Bronchial epithelial cell (primary cell): ENCODE results near the gene NOP10. TPM values are rescaled to one million over a fixed set of nuclear protein-coding genes. Genes with fewer than 3 reads are reported as not detected.
A peak's percentile ranks its signal among the peaks of the same experiment; 100 is the strongest.
"Not testable (repeated sequence)": the region's sequence is repeated elsewhere in the genome, so short reads cannot be mapped to it uniquely, and the experiment has no call there.

Experiments
- DNase-seq: peaks from one replicate; pipeline ENCODE4 v3.0.0-alpha.2; 2010; ENCODE audit warnings: low read depth
- FAIRE-seq: peaks from 2 replicates; lab custom pipeline; 2011; peaks lifted over from hg19 to GRCh38; lab: Jason Lieb, UNC
- H3K27me3 ChIP-seq: 2 replicates; pipeline ENCODE4 v1.5.1; 2011; ENCODE audit warnings: low read length; ENCODE audit not compliant: control insufficient read depth, insufficient read depth
- H3K36me3 ChIP-seq: 2 replicates; pipeline ENCODE4 v1.5.1; 2011; ENCODE audit warnings: low read length; ENCODE audit not compliant: control insufficient read depth, insufficient read depth
- H3K4me3 ChIP-seq: 2 replicates; pipeline ENCODE4 v1.5.1; 2011; ENCODE audit warnings: mild to moderate bottlenecking, low read depth, low read length, control low read depth
- total RNA-seq: library from RNA; depleted of rRNA; stranded (reverse); fragments of >200 nt; gene quantifications from 2 replicates; pipeline ENCODE4 v1.2.1, GENCODE V29; 2014
- TF ChIP-seq, protein P1 (sequence below): IDR thresholded peaks from 2 replicates; pipeline ENCODE4 v1.5.1; 2011; ENCODE audit warnings: mild to moderate bottlenecking, moderate library complexity, low read length, control low read depth, inconsistent platforms; ENCODE audit not compliant: insufficient read depth, severe bottlenecking

Gene NOP10
- total RNA-seq, 1 donor from 2014 or later: 187 TPM

DNA sequence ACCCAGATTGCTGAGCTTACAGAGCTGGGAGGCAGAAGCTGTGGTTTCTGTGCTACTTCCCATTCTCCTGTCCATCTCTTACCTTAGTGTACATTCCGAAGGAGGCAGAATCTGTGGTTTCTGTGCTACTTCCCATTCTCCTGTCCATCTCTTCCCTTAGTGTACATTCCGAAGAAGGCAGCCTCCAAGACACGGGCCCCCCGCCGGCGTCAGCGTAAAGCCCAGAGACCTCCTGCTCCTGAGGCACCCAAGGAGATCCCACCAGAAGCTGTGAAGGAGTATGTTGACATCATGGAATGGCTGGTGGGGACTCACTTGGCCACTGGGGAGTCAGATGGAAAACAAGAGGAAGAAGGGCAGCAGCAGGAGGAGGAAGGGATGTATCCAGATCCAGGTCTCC, 11.3 kb upstream of the NOP10 start:
- Histone ChIP-seq H3K36me3 (peaks cover 4% of the 10 kb centered on the region), H3K27me3 (no peaks in the 10 kb centered on the region), H3K4me3 (no peak overlapping the region)
- DNase-seq (no peak), FAIRE-seq (no peak)
- TF ChIP-seq, protein P1, sequence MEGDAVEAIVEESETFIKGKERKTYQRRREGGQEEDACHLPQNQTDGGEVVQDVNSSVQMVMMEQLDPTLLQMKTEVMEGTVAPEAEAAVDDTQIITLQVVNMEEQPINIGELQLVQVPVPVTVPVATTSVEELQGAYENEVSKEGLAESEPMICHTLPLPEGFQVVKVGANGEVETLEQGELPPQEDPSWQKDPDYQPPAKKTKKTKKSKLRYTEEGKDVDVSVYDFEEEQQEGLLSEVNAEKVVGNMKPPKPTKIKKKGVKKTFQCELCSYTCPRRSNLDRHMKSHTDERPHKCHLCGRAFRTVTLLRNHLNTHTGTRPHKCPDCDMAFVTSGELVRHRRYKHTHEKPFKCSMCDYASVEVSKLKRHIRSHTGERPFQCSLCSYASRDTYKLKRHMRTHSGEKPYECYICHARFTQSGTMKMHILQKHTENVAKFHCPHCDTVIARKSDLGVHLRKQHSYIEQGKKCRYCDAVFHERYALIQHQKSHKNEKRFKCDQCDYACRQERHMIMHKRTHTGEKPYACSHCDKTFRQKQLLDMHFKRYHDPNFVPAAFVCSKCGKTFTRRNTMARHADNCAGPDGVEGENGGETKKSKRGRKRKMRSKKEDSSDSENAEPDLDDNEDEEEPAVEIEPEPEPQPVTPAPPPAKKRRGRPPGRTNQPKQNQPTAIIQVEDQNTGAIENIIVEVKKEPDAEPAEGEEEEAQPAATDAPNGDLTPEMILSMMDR: no peak

DNA sequence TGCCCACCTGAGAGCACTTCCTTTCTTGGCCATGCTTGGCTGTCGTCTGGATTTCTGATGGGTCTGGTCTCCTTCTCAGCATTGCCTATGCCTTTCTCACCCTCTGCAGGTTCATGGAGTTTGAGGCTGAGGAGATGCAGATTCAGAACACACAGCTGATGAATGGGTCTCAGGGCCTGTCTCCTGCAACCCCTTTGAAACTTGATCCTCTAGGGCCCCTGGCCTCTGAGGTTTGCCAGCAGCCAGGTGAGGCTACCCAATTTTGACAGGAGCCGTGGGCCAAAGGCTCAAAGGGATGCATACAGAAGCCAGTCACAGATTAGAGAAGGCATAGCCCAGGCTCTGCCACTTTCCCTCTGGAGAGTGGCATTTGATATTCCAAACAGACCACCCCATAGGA, 10.7 kb upstream of the NOP10 start:
- DNase-seq: no peak
- Histone ChIP-seq H3K27me3 (no peaks in the 10 kb centered on the region), H3K4me3 (no peak overlapping the region), H3K36me3 (peaks cover 1% of the 10 kb centered on the region)
- TF ChIP-seq, protein P1: no peak
- no peak for FAIRE-seq

DNA sequence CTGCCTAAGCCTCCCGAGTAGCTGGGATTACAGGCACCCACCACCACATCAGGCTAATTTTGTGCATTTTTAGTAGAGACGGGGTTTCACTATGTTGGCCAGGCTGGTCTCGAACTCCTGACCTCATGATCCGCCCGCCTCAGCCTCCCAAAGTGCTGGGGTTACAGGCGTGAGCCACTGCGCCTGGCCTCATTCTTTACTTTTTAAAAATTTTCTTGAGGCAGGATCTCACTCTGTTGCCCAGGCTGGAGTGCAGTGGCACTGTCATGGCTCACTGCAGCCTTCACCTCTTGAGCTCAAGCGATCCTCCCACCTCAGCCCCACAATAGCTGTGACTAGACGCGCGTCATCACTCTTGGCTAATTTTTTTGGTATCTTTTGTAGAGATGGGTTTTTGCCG, 10.1 kb upstream of the NOP10 start:
- H3K4me3 ChIP-seq, H3K36me3 ChIP-seq, H3K27me3 ChIP-seq, DNase-seq, FAIRE-seq: not testable (repeated sequence)

DNA sequence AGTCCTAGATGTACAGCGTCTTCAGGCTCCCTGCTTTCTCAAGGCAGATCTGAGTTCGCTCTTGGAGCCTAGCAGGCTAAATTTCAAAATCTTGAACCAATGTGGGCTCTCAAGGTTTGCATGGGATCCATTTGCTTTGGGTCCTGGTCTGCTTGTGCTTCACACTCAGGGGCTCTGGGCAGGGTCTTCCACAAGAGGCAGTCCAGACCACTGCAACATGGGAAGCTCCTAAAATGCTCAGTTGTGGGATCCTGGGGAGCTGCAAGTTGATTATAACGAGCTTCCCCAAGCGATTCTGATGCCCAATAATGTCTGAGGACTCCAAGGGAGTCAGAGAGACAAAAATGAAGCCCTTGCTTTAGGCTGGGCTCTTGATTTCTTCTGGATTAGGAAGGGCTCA, 6.8 kb upstream of the NOP10 start:
- no peak overlapping the region for H3K4me3 ChIP-seq
- TF ChIP-seq, protein P1: no peak
- no peaks in the 10 kb centered on the region for H3K27me3 ChIP-seq
- DNase-seq (no peak), FAIRE-seq (no peak)
- no peaks in the 10 kb centered on the region for H3K36me3 ChIP-seq

DNA sequence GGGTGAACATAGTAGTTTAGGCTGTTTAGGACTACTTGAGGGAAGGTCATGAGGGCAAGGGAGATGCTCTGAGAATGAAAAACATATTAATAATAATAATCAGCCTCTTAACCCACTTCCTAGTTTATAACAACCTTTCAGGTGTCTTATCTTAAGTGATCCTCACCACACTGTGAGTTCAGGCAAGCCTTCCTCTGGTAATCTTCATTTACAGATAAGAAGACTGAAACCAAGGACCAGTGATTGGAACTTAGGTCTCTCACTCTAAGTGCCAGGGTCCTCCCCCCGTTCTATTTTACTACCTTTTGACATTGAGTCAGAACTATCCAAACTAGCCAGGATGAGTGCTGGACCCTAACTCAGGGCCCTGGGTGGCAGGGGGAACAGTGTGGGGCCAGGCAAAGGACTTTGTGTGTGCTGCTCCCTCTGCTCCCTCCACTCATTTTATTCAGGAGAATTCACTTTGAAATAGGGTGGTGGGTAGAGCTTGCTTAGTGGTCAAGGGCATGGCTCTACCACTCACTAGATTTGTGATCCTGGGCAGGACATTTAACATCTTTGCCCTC, 5.9 kb upstream of the NOP10 start:
- TF ChIP-seq, protein P1: no peak
- no peaks in the 10 kb centered on the region for H3K36me3 ChIP-seq
- H3K4me3 ChIP-seq: no peak overlapping the region
- H3K27me3 ChIP-seq: no peaks in the 10 kb centered on the region
- DNase-seq: no peak
- FAIRE-seq: no peak

DNA sequence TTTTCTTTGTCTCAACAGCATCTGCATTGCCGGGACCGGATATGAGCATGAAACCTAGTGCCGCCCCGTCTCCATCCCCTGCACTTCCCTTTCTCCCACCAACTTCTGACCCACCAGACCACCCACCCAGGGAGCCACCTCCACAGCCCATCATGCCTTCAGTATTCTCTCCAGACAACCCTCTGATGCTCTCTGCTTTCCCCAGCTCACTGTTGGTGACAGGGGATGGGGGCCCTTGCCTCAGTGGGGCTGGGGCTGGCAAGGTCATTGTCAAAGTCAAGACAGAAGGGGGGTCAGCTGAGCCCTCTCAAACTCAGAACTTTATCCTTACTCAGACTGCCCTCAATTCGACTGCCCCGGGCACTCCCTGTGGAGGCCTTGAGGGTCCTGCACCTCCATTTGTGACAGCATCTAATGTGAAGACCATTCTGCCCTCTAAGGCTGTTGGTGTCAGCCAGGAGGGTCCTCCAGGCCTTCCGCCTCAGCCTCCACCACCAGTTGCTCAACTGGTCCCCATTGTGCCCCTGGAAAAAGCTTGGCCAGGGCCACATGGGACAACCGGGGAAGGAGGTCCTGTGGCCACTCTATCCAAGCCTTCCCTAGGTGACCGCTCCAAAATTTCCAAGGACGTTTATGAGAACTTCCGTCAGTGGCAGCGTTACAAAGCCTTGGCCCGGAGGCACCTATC, 5.2 kb upstream of the NOP10 start:
- DNase-seq: no peak
- Histone ChIP-seq H3K36me3 (no peaks in the 10 kb centered on the region), H3K4me3 (no peak overlapping the region), H3K27me3 (no peaks in the 10 kb centered on the region)
- TF ChIP-seq, protein P1: no peak
- no peak for FAIRE-seq

DNA sequence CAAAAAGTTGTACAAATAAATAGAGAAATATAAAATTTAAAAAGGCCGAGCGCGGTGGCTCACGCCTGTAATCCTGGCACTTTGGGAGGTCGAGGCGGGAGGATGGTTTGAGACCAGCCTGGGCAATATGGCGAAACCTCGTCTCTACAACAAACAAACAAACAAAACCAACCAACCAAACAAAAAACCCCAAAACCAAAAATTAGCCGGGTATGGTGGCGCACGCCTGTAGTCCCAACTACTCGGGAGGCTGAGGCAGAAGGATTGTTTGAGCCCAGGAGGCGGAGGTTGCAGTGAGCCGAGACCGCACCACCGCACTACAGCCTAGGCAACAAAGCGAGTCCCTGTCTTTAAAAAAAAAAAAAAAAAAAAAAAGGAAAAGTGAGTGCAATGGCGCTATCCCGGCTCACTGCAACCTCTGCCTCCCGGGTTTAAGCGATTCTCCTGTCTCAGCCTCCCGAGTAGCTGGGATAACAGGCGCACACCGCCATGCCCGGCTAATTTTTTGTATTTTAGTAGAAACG, 661 bp downstream of the NOP10 start:
- peak overlapping the region; percentile 81 for H3K4me3 ChIP-seq
- not testable (repeated sequence) for H3K36me3 ChIP-seq, DNase-seq, H3K27me3 ChIP-seq, FAIRE-seq
